Measurements from ENCODE around the gene LRCH4. TPM values are rescaled to one million over a fixed set of nuclear protein-coding genes. Genes with fewer than 3 reads are reported as not detected.

LRCH4 gene
- total RNA-seq, 3 donors from 2014 or later = 57.2 to 71.0 (median 63.9) TPM

GRCh38 chr7:100611983-100612729 lies 26.2 kb upstream of the LRCH4 start, which contains the start of gene MOSPD3:
Gene MOSPD3, plus strand, starts transcription at chr7:100612540. Its CDS starts 252 bp downstream, at chr7:100612792.
- H3K9me3 ChIP-seq = no peaks in the 10 kb centered on the region
- peak within 1 kb of the TSS; percentile 31 for H3K4me3 ChIP-seq
- intact Hi-C loops (cut with DNase I, micrococcal nuclease) = no loop called here
- H3K4me1 ChIP-seq (ENCODE audit: low read depth) = no peaks in the 10 kb centered on the region
- no peaks in the 10 kb centered on the region for H3K36me3 ChIP-seq (ENCODE audit: low read depth)
- TF ChIP-seq, protein P1, sequence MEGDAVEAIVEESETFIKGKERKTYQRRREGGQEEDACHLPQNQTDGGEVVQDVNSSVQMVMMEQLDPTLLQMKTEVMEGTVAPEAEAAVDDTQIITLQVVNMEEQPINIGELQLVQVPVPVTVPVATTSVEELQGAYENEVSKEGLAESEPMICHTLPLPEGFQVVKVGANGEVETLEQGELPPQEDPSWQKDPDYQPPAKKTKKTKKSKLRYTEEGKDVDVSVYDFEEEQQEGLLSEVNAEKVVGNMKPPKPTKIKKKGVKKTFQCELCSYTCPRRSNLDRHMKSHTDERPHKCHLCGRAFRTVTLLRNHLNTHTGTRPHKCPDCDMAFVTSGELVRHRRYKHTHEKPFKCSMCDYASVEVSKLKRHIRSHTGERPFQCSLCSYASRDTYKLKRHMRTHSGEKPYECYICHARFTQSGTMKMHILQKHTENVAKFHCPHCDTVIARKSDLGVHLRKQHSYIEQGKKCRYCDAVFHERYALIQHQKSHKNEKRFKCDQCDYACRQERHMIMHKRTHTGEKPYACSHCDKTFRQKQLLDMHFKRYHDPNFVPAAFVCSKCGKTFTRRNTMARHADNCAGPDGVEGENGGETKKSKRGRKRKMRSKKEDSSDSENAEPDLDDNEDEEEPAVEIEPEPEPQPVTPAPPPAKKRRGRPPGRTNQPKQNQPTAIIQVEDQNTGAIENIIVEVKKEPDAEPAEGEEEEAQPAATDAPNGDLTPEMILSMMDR (IDR thresholded peaks at IDR 0.05) = no peak
- DNase-seq = peak; percentile 99
- peak; percentile 97 for ATAC-seq

DNA sequence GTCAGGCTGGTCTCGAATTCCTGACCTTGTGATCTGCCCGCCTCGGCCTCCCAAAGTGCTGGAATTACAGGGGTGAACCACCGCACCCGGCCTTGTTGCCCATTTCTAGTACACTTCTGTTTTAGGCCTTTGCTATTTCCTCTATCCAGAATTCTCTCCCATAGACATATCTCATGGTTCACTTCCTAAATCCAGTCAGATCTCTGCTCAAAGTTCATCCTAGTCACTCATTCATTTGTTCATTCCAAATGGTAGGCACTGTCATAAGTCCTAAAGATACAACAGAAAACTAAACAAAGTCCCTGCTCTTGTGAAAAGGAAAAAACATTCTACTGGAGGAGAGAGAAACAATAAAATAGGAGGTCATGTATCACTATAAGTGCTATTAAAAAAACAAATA lies 24.0 kb upstream of the LRCH4 start:
- Histone ChIP-seq H3K4me3 (no peak overlapping the region), H3K36me3 (ENCODE audit: low read depth) (no peaks in the 10 kb centered on the region), H3K4me1 (ENCODE audit: low read depth) (peaks cover 7% of the 10 kb centered on the region), H3K9me3 (no peaks in the 10 kb centered on the region)
- TF ChIP-seq, protein P1 (IDR thresholded peaks at IDR 0.05) = no peak
- no peak for DNase-seq
- intact Hi-C loops (cut with DNase I, micrococcal nuclease) = no loop called here
- no peak for ATAC-seq

DNA sequence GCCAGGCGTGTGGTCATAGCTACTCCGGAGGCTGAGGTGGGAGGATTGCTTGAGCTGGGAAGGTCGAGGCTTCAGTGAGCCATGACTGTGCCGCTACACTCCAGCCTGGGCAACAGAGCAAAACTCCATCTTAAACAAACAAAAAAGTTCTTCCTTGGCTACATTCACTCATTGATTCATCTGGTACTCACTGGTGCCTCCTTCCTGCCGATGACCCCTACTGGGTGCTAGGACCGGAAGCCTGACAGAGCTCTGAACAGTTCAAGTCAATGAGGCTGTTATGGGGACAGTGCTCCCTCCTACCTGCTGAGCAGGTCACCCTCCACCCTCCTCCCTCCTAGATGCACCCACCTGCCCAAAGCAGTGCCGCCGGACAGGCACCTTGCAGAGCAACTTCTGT lies 21.2 kb upstream of the LRCH4 start:
- H3K9me3 ChIP-seq = no peaks in the 10 kb centered on the region
- DNase-seq = no peak
- TF ChIP-seq, protein P1 (IDR thresholded peaks at IDR 0.05) = no peak
- no peak for ATAC-seq
- intact Hi-C loops (cut with DNase I, micrococcal nuclease) = no loop called here
- H3K4me1 ChIP-seq (ENCODE audit: low read depth) = peaks cover 19% of the 10 kb centered on the region
- H3K36me3 ChIP-seq (ENCODE audit: low read depth) = no peaks in the 10 kb centered on the region
- no peak overlapping the region for H3K4me3 ChIP-seq

- no peak for DNase-seq
- no peak overlapping the region for H3K4me3 ChIP-seq
- ATAC-seq = no peak
- TF ChIP-seq, protein P1 (IDR thresholded peaks at IDR 0.05) = no peak
- no peaks in the 10 kb centered on the region for H3K36me3 ChIP-seq (ENCODE audit: low read depth)
- peaks cover 19% of the 10 kb centered on the region for H3K4me1 ChIP-seq (ENCODE audit: low read depth)
- no peaks in the 10 kb centered on the region for H3K9me3 ChIP-seq
- intact Hi-C loops (cut with DNase I, micrococcal nuclease) = no loop called here
Observed at GRCh38 chr7:100606313-100606712, 20.4 kb upstream of the LRCH4 start.

GRCh38 chr7:100604976-100605911 lies 19.3 kb upstream of the LRCH4 start:
- TF ChIP-seq, protein P1 (IDR thresholded peaks at IDR 0.05) = no peak
- H3K4me3 ChIP-seq = peak overlapping the region; percentile 32
- H3K9me3 ChIP-seq = no peaks in the 10 kb centered on the region
- DNase-seq (peak; percentile 58 to 80 (median 79)), ATAC-seq (peak; percentile 39)
- intact Hi-C loops (cut with DNase I, micrococcal nuclease) = no loop called here
- H3K36me3 ChIP-seq (ENCODE audit: low read depth) = no peaks in the 10 kb centered on the region
- H3K4me1 ChIP-seq (ENCODE audit: low read depth) = peaks cover 19% of the 10 kb centered on the region
